Pulmonary artery endothelial cell (primary cell): ENCODE results near the gene ARHGEF6. TPM values are rescaled to one million over a fixed set of nuclear protein-coding genes. Genes with fewer than 3 reads are reported as not detected.

Source experiments
- DNase-seq: peaks from one replicate; pipeline ENCODE4 v3.0.0-alpha.2; 2011; ENCODE audit warnings: low read depth, low spot score
- total RNA-seq: library from RNA; depleted of rRNA; stranded (reverse); fragments of >200 nt; gene quantifications from 2 replicates; pipeline ENCODE4 v1.2.3, GENCODE V29; 2014

Gene ARHGEF6
- total RNA-seq, 1 donor from 2014 or later, result 4.6 TPM

DNA sequence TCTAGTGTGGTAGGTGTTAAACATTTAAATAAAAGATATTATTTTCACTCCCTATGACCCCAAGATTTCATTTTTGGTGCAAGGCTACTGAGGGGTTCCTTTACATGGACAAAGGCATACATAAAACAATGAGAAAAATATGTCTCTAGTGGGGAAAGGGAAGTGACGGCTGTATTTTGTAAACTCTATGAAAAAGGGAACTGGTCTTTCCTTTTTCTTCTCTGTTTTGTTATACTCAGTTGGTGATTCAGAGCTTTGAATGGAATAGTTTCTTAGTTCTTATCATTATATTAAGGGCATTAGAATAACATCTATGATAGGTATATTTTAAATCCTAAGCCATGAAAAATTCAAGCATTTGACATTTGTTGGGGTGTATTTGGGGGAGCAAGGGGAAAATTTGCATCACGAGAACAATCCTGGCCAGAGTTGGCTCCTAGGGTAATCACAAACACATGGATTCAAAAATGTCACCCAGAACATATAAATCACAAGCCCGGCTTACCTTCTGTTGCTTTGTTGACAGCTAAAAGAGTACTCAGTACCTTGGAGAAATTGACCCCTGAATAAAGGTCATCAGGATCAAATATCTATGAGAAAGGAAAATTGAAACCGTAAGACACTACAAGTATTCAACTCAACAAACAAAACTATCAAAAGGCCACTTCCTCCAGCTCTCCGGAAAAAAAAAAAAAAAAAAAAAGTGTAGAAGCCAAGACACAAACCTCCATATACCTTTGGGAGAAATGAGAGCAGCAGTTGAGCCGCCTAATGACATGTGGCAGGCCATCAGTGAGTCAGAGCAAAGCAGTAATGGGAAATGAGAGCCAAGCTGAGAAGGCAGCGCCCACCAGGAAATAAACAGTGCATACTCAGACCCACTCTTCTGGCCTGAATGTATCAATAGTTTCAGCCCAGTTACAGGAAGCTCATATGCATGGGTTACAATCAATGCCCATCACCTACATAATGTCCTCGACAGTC lies 33.4 kb downstream of the ARHGEF6 start:
- DNase-seq, result no peak

- DNase-seq, result no peak
These were observed 35.2 kb downstream of the ARHGEF6 start for GRCh38 chrX:136745215-136746173.

- no peak for DNase-seq
These were observed 37.9 kb downstream of the ARHGEF6 start for GRCh38 chrX:136742721-136743379.

- DNase-seq, result no peak
These were observed 42.5 kb downstream of the ARHGEF6 start for GRCh38 chrX:136738049-136738729.

GRCh38 chrX:136736690-136737089 lies 44.0 kb downstream of the ARHGEF6 start:
- DNase-seq, result no peak

DNA sequence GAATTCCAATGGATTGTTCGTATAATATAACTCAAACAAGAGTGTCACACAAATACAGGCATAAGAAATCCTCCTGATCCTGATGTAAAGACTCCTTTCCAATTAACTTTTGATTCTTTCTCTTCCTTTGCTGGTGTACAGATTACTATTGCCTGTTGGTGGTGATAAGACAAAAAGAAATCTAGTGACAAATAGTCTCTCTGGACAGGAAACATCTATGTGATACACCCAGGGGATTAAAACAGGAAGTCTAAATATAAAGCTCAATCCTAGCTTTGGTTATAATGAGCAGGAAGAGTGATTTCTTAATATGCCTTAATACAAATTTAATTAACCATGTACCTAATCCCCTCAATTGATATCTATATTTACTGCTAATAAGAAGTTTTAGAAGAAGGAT lies 45.1 kb downstream of the ARHGEF6 start:
- no peak for DNase-seq

GRCh38 chrX:136733613-136734012 lies 47.1 kb downstream of the ARHGEF6 start:
- DNase-seq, result no peak

DNA sequence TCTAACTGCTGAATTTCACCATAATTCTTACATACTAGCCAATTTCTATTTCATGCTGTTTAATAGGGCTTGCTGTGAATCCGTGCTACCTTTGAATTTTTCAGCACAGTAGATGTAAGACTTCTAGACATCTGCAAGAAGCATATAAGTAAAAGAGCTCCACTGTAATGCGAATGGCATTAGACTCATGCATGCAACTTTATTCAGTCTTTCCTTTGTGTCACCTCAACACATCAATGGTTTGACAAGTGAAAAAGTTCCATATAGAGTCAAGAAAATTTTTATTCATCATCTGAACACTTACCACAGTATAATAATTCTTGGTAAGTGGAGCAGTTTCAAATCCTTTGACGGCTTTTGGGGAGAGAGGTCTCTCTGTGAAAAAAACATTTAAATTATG lies 48.9 kb downstream of the ARHGEF6 start:
- no peak for DNase-seq

- no peak for DNase-seq
These were observed 49.4 kb downstream of the ARHGEF6 start for GRCh38 chrX:136731207-136731782.

- no peak for DNase-seq
These were observed 52.3 kb downstream of the ARHGEF6 start for GRCh38 chrX:136728393-136728792.

DNA sequence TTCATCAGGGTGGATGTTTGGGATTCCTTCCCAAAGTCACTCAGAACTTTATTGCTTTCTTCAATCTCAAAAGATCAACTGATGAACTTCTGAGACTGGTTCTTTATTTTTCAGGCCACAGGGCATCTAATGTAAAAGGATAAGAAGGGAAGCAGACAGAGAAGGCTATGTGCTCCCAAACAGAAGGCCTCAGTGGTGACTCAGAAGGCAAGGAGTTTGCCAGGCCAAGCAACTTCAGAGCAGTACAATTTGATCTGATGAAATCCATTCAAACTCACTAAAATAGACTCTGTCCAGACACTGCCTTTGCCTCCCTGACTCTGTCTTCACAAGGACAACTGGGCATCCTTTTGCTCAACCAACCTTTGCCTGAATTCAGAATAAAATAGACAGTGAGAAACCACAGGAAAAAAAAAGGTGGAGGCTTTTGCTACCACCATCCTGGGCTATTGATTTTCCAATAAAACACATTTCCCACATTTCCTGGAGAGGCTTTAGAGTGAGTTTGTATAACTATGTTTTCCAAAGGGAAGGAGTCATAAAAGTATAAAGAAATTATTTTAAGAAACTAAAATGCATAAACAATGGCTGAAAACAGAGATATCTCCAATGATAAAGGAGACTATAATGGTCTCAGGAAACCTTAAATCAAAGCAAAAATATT lies 55.2 kb downstream of the ARHGEF6 start:
- DNase-seq, result no peak

GRCh38 chrX:136718091-136718490 lies 62.6 kb downstream of the ARHGEF6 start:
- DNase-seq, result no peak

DNA sequence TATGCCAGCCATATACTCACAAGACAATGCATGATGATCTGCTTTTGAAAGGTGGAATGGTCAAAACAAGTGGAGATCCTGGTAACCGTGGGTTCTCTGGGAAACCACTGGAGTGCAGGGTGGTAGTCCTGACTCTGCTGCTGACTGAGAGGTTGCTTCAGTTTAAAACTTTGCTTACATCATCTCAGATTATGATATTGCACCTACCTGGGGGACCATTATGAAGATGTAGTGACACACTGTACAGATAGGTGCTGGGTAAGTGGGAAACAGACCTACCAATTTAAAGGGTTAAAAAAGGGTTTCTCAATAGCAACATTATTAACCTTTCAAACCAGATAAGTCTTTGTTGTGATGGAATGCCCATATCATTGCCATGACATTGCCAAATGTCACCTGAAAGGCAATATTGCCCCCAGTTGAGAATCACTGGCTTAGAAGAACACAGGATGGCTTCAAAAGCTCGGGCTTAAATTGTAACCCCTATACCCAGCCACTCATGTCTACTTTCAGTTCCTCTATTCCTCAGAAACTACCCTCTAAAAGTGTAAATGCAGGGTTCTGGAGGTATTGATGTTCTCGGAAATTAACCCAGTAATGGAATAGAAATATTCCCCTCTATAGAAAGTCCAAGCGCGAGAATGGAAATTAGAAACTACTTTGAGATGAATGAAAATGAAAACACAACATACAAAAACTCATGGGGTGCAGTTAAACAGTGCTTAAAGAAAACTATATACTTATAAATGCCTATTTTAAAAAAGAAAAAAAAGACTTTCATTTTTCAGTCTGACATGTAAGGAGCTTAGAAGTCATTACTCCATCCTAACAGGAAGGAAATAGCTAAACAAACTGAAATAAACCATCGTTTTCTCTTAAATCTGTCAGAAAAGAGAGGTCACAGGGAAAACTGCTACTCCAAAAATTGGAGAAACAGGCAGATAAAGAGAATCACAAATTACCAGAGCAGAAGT lies 65.8 kb downstream of the ARHGEF6 start:
- no peak for DNase-seq

- DNase-seq, result no peak
These were observed 68.0 kb downstream of the ARHGEF6 start for GRCh38 chrX:136712650-136713310.

GRCh38 chrX:136711147-136711546 lies 69.6 kb downstream of the ARHGEF6 start:
- no peak for DNase-seq

GRCh38 chrX:136710325-136710951 lies 70.3 kb downstream of the ARHGEF6 start:
- no peak for DNase-seq

- DNase-seq, result no peak
These were observed 72.4 kb downstream of the ARHGEF6 start for GRCh38 chrX:136708348-136708747.

DNA sequence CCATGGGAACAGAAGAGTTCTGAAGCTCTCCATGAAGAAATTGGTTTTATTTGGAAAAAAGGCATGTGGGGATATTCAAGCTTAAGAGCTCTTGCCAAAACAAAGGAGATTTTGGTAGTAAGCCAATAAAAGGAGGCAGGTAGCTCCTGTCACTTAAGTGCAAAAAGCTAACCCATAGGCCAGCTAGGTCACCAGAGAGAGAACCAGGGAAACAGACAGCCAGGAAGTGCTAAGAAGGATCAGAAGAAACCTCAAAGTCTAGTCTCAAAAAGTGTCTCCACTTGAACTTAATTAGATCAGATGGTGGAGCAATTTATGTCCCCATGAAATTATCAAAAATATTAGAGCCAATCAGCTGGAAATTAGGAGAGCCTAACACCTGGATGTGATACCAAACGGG lies 83.6 kb downstream of the ARHGEF6 start:
- DNase-seq, result no peak
